Measurements from ENCODE around the gene HDAC4.

Gene HDAC4

GRCh38 chr2:239021651-239022436 lies 379.0 kb downstream of the HDAC4 start:
- Histone ChIP-seq H3K36me3 (replicated peaks) (no peaks in the 10 kb centered on the region), H3K27me3 (replicated peaks) (no peaks in the 10 kb centered on the region), H3K4me3 (ENCODE audit: low read depth, low read length) (no peak overlapping the region), H3K27ac (no peak overlapping the region)
- TF ChIP-seq, protein P1, sequence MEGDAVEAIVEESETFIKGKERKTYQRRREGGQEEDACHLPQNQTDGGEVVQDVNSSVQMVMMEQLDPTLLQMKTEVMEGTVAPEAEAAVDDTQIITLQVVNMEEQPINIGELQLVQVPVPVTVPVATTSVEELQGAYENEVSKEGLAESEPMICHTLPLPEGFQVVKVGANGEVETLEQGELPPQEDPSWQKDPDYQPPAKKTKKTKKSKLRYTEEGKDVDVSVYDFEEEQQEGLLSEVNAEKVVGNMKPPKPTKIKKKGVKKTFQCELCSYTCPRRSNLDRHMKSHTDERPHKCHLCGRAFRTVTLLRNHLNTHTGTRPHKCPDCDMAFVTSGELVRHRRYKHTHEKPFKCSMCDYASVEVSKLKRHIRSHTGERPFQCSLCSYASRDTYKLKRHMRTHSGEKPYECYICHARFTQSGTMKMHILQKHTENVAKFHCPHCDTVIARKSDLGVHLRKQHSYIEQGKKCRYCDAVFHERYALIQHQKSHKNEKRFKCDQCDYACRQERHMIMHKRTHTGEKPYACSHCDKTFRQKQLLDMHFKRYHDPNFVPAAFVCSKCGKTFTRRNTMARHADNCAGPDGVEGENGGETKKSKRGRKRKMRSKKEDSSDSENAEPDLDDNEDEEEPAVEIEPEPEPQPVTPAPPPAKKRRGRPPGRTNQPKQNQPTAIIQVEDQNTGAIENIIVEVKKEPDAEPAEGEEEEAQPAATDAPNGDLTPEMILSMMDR (IDR thresholded peaks at IDR 0.05; ENCODE audit: low read depth, low read length, missing control alignments), result no peak
- DNase-seq, result no peak
- in situ Hi-C loops (cut with HindIII; ENCODE audit: low pct_ligation_motif_present, low sequenced_read_pairs), result no loop called here

GRCh38 chr2:239021224-239021623 lies 379.6 kb downstream of the HDAC4 start:
- TF ChIP-seq, protein P1 (IDR thresholded peaks at IDR 0.05; ENCODE audit: low read depth, low read length, missing control alignments), result no peak
- no peaks in the 10 kb centered on the region for H3K27me3 ChIP-seq (replicated peaks)
- no peak for DNase-seq

GRCh38 chr2:239020541-239021041 lies 380.2 kb downstream of the HDAC4 start:
- Histone ChIP-seq H3K4me3 (ENCODE audit: low read depth, low read length) (no peak overlapping the region), H3K27ac (no peak overlapping the region), H3K36me3 (replicated peaks) (no peaks in the 10 kb centered on the region), H3K27me3 (replicated peaks) (no peaks in the 10 kb centered on the region)
- in situ Hi-C loops (cut with HindIII; ENCODE audit: low pct_ligation_motif_present, low sequenced_read_pairs), result no loop called here
- no peak for DNase-seq
- TF ChIP-seq, protein P1 (IDR thresholded peaks at IDR 0.05; ENCODE audit: low read depth, low read length, missing control alignments), result no peak

More at GRCh38 chr2:239021224-239021623, 379.6 kb downstream of the HDAC4 start:
- in situ Hi-C loops (cut with HindIII; ENCODE audit: low pct_ligation_motif_present, low sequenced_read_pairs), result no loop called here
- Histone ChIP-seq H3K4me3 (ENCODE audit: low read depth, low read length) (no peak overlapping the region), H3K36me3 (replicated peaks) (no peaks in the 10 kb centered on the region), H3K27ac (no peak overlapping the region)

GRCh38 chr2:239019183-239019581 lies 381.6 kb downstream of the HDAC4 start:
- no peak overlapping the region for H3K27ac ChIP-seq
- DNase-seq, result no peak
- TF ChIP-seq, protein P1 (IDR thresholded peaks at IDR 0.05; ENCODE audit: low read depth, low read length, missing control alignments), result no peak
- no peaks in the 10 kb centered on the region for H3K27me3 ChIP-seq (replicated peaks)
- H3K4me3 ChIP-seq (ENCODE audit: low read depth, low read length), result no peak overlapping the region
- in situ Hi-C loops (cut with HindIII; ENCODE audit: low pct_ligation_motif_present, low sequenced_read_pairs), result no loop called here
- H3K36me3 ChIP-seq (replicated peaks), result no peaks in the 10 kb centered on the region

DNA sequence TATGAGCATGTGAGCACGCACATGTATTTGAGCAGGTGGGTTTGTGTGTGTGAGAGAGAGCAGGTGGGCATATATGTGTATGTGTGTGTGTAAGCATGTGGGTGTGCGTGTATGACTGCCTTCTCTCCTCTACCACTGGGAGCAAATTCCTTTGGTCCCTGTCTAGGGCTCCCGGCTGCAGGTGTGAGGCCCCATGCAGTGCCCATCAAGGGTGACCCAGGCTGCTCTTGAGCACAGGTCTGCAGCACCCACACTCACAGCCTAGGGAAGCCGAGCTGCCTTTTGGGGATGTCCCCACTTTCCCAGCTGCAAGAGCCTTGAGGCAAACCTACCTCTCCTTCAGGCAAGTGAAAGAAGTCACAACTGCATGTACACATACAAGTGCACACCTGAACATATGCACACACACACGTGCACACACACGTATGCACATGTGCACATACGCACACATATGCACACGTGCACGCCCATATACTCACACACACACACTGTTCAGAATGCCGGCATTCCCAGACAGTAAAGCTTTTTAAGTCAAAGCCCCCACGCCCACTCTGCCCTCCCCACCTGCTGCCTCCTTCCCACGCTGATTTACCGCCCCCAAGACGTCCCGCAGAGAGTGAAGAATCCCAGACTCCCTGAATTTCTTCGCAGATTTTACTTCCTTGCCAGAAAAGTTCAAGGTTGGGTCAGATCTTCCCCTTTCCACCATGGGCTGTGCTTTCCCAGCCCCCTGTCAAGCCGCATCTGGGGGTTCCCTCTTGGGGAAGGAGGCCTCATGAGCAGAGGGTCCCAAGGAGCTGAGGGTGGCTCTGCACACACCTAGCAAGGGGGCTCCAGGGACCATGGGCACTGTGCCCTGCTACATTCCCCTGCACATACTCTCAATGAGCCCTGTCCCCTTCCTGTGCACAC lies 382.3 kb downstream of the HDAC4 start:
- in situ Hi-C loops (cut with HindIII; ENCODE audit: low pct_ligation_motif_present, low sequenced_read_pairs), result no loop called here
- TF ChIP-seq, protein P1 (IDR thresholded peaks at IDR 0.05; ENCODE audit: low read depth, low read length, missing control alignments), result no peak

More for the DNA sequence above, 382.3 kb downstream of the HDAC4 start:
- H3K27me3 ChIP-seq (replicated peaks), result no peaks in the 10 kb centered on the region
- no peaks in the 10 kb centered on the region for H3K36me3 ChIP-seq (replicated peaks)
- H3K4me3 ChIP-seq (ENCODE audit: low read depth, low read length), result no peak overlapping the region
- H3K27ac ChIP-seq, result no peak overlapping the region
- DNase-seq, result no peak
